ENCODE results near the gene CNNM1. TPM values are rescaled to one million over a fixed set of nuclear protein-coding genes. Genes with fewer than 3 reads are reported as not detected.

Gene CNNM1
- total and polyA plus RNA-seq, 2 experiments from 2014 or later: 2.2 to 3.8 TPM

DNA sequence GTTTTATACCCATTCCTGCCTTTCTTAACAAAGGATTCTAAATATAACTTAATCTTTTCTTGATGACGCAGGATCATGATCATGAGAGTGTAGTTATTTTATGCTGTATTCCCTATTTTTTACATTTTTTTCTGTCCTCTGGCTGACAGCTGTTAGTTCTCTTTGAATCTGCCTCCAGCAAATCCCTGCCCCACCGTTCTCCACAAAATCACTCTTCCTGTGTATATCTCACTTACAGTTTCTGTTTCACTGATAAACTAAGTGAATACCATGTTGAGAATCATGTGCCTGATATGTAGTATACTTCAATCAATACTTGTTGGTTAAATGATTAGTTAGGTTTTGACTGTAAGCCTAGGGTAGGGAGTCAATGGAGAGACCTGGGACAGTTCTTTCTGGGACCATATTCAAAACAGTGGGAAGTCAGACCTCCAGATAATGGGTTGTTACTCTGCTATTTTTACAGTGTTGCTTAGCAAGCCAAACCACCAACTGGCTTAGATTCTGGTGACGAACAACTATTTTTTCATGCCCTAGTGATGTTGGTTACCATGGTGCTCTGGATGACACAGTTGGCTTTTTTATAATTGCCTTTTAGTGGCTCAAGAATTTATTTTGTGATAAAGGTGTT, 12.8 kb downstream of the CNNM1 start:
- H3K79me2 ChIP-seq: no peaks in the 10 kb centered on the region
- H3K4me2 ChIP-seq: no peak overlapping the region
- H3K4me3 ChIP-seq: no peak overlapping the region
- peaks cover 6% of the 10 kb centered on the region for H3K4me1 ChIP-seq (ENCODE audit: insufficient read depth)
- TF ChIP-seq, protein P1, sequence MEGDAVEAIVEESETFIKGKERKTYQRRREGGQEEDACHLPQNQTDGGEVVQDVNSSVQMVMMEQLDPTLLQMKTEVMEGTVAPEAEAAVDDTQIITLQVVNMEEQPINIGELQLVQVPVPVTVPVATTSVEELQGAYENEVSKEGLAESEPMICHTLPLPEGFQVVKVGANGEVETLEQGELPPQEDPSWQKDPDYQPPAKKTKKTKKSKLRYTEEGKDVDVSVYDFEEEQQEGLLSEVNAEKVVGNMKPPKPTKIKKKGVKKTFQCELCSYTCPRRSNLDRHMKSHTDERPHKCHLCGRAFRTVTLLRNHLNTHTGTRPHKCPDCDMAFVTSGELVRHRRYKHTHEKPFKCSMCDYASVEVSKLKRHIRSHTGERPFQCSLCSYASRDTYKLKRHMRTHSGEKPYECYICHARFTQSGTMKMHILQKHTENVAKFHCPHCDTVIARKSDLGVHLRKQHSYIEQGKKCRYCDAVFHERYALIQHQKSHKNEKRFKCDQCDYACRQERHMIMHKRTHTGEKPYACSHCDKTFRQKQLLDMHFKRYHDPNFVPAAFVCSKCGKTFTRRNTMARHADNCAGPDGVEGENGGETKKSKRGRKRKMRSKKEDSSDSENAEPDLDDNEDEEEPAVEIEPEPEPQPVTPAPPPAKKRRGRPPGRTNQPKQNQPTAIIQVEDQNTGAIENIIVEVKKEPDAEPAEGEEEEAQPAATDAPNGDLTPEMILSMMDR (IDR thresholded peaks at IDR 0.05; ENCODE audit: poor library complexity): no peak
- TF ChIP-seq EZH2phosphoT487 (IDR thresholded peaks at IDR 0.05; ENCODE audit: low read depth, severe bottlenecking, unreplicated experiment): no peak
- no peak for TF ChIP-seq EZH2 (IDR thresholded peaks at IDR 0.05; ENCODE audit: borderline replicate concordance)
- H3K27ac ChIP-seq: no peak overlapping the region
- no peak for DNase-seq (ENCODE audit: low spot score)
- no peaks in the 10 kb centered on the region for H4K20me1 ChIP-seq (ENCODE audit: insufficient read depth, poor library complexity, severe bottlenecking)
- WGBS (ENCODE audit: low lambda C conversion rate, missing lambda C conversion rate): 59% methylated on average over 3 of the region's 3 CpGs
- no peak overlapping the region for H2AFZ ChIP-seq
- H3K9me3 ChIP-seq (ENCODE audit: low read depth): no peaks in the 10 kb centered on the region
- H3K9me2 ChIP-seq (replicated peaks; ENCODE audit: insufficient read depth): no peaks in the 10 kb centered on the region
- no peaks in the 10 kb centered on the region for H3K27me3 ChIP-seq
- H3K36me3 ChIP-seq (replicated peaks; ENCODE audit: insufficient read depth, low read depth): no peaks in the 10 kb centered on the region

DNA sequence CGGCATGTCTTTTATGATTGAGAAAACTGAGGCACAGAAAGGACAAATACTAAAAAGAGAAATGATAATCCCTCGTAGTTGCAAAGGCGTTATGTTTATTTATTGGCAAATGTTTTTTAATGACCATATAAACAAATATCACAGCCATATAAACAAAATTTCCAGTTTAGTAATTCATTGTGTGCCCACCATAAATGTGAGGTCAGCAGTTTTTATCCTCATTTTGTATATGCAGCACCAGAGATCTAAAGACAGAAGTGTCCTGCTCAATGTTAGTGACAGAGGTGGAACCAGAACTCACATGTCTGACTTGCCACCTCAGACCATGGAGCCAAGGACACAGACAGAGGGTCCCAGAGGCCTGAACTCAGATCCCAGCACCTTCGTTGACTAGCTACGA, 14.1 kb downstream of the CNNM1 start:
- Histone ChIP-seq H3K79me2 (no peaks in the 10 kb centered on the region), H3K27me3 (no peaks in the 10 kb centered on the region), H3K4me1 (ENCODE audit: insufficient read depth) (no peaks in the 10 kb centered on the region), H4K20me1 (ENCODE audit: insufficient read depth, poor library complexity, severe bottlenecking) (no peaks in the 10 kb centered on the region), H3K36me3 (replicated peaks; ENCODE audit: insufficient read depth, low read depth) (no peaks in the 10 kb centered on the region), H3K4me3 (no peak overlapping the region), H3K27ac (no peak overlapping the region), H2AFZ (no peak overlapping the region), H3K9me2 (replicated peaks; ENCODE audit: insufficient read depth) (no peaks in the 10 kb centered on the region), H3K4me2 (no peak overlapping the region), H3K9me3 (ENCODE audit: low read depth) (no peaks in the 10 kb centered on the region)
- TF ChIP-seq EZH2phosphoT487 (IDR thresholded peaks at IDR 0.05; ENCODE audit: low read depth, severe bottlenecking, unreplicated experiment) (no peak), EZH2 (IDR thresholded peaks at IDR 0.05; ENCODE audit: borderline replicate concordance) (no peak)
- TF ChIP-seq, protein P1 (IDR thresholded peaks at IDR 0.05; ENCODE audit: poor library complexity): no peak
- 92% methylated on average over 5 of the region's 5 CpGs for WGBS (ENCODE audit: low lambda C conversion rate, missing lambda C conversion rate)
- DNase-seq (ENCODE audit: low spot score): no peak

DNA sequence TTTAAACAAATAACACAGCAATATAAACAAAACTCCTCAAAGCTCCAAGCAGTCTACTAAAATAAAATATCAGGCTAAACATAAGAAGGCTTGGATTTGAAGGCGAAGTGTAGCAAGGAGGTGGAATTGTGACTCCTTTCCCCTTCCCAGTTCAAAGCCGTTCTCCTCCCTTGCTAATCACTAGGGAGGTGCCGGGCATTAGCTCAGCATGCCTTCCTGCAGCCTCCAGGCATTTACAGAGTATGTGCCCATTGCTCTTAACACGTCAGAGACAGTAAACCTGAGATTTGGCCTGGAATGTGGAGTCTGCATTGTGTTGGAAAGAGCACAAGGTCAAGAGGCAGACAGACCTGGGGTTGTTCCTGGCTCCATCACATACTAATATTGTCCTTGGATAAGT, 15.6 kb downstream of the CNNM1 start:
- no peaks in the 10 kb centered on the region for H3K27me3 ChIP-seq
- H2AFZ ChIP-seq: no peak overlapping the region
- no peak overlapping the region for H3K4me3 ChIP-seq
- no peaks in the 10 kb centered on the region for H3K4me1 ChIP-seq (ENCODE audit: insufficient read depth)
- 26% methylated on average over 4 of the region's 4 CpGs for WGBS (ENCODE audit: low lambda C conversion rate, missing lambda C conversion rate)
- no peaks in the 10 kb centered on the region for H3K36me3 ChIP-seq (replicated peaks; ENCODE audit: insufficient read depth, low read depth)
- H4K20me1 ChIP-seq (ENCODE audit: insufficient read depth, poor library complexity, severe bottlenecking): no peaks in the 10 kb centered on the region
- no peak for TF ChIP-seq EZH2 (IDR thresholded peaks at IDR 0.05; ENCODE audit: borderline replicate concordance)
- no peak for TF ChIP-seq EZH2phosphoT487 (IDR thresholded peaks at IDR 0.05; ENCODE audit: low read depth, severe bottlenecking, unreplicated experiment)
- TF ChIP-seq, protein P1 (IDR thresholded peaks at IDR 0.05; ENCODE audit: poor library complexity): no peak
- H3K9me2 ChIP-seq (replicated peaks; ENCODE audit: insufficient read depth): no peaks in the 10 kb centered on the region
- no peaks in the 10 kb centered on the region for H3K79me2 ChIP-seq
- H3K27ac ChIP-seq: no peak overlapping the region
- DNase-seq (ENCODE audit: low spot score): no peak
- H3K4me2 ChIP-seq: no peak overlapping the region
- H3K9me3 ChIP-seq (ENCODE audit: low read depth): no peaks in the 10 kb centered on the region
